Measurements from ENCODE around the gene HMOX1. TPM values are rescaled to one million over a fixed set of nuclear protein-coding genes. Genes with fewer than 3 reads are reported as not detected.
A peak's percentile ranks its signal among the peaks of the same experiment; 100 is the strongest.

Gene HMOX1
- total and polyA plus RNA-seq, 11 donors: 2.4 to 126 (median 4.8) TPM

DNA sequence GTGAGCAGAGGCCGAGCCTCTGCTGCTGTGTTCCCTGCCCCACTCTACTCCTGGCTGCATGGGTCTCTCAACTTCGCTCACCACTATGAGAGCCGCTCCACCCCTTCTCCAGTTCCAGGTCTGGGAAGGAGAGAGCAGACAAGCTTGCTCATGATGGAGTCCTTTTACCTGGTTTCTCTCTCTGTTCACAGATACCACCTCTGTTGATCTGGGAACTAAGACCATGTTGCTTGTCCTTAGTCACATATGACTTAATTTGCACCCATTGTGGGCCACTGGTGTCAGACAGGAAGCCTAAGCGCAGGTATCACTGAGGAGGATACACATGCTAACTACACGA lies 45.9 kb downstream of the HMOX1 start:
- ATAC-seq: no peak

GRCh38 chr22:35430897-35431322 lies 50.0 kb downstream of the HMOX1 start:
- Histone ChIP-seq H3K4me1 (peaks cover 0 to 13% (median 7%) of the 10 kb centered on the region in 12 donors), H3K36me3 (peaks cover 0 to 9% (median 0%) of the 10 kb centered on the region in 9 donors), H3K27me3 (no peaks in the 10 kb centered on the region), H3K4me3 (no peak overlapping the region), H3K27ac (peak overlapping the region in 6 of 12 donors; percentile 5 to 67 (median 48)), H3K9me3 (peaks cover 0 to 17% (median 11%) of the 10 kb centered on the region in 12 donors)
- 8 to 24% (median 10%) methylated on average over 9 to 14 of the region's 14 CpGs for WGBS, 4 donors
- TF ChIP-seq POLR2A (IDR thresholded peaks at IDR 0.05) (no peak), CTCF (IDR thresholded peaks at IDR 0.05) (peak; percentile 94 to 98 (median 96))
- intact Hi-C loops (cut with DNase I): loop anchor here in 9 of 10 donors (1.0 to 10.0 kb wide), 12 partner anchors 79 to 694 kb away; no protein-coding TSS in a partner anchor
- DNase-seq (peak; percentile 87 to 93 (median 91)), ATAC-seq (peak; percentile 95 to 98 (median 98))

More for the DNA sequence above, 45.9 kb downstream of the HMOX1 start:
- H3K9me3 ChIP-seq: no peaks in the 10 kb centered on the region
- H3K27me3 ChIP-seq: no peaks in the 10 kb centered on the region
- H3K4me3 ChIP-seq: no peak overlapping the region
- peaks cover 0 to 40% (median 24%) of the 10 kb centered on the region in 9 donors for H3K36me3 ChIP-seq
- TF ChIP-seq POLR2A (IDR thresholded peaks at IDR 0.05) (no peak), CTCF (IDR thresholded peaks at IDR 0.05) (no peak)
- DNase-seq: no peak
- peaks cover 0 to 12% (median 7%) of the 10 kb centered on the region in 12 donors for H3K4me1 ChIP-seq
- H3K27ac ChIP-seq: no peak overlapping the region
- 88 to 97% (median 92%) methylated on average over 5 of the region's 5 CpGs for WGBS, 4 donors
- intact Hi-C loops (cut with DNase I): loop anchor here in 1 of 10 donors (10.0 kb wide), 1 partner anchor 488 kb away; no protein-coding TSS in a partner anchor

DNA sequence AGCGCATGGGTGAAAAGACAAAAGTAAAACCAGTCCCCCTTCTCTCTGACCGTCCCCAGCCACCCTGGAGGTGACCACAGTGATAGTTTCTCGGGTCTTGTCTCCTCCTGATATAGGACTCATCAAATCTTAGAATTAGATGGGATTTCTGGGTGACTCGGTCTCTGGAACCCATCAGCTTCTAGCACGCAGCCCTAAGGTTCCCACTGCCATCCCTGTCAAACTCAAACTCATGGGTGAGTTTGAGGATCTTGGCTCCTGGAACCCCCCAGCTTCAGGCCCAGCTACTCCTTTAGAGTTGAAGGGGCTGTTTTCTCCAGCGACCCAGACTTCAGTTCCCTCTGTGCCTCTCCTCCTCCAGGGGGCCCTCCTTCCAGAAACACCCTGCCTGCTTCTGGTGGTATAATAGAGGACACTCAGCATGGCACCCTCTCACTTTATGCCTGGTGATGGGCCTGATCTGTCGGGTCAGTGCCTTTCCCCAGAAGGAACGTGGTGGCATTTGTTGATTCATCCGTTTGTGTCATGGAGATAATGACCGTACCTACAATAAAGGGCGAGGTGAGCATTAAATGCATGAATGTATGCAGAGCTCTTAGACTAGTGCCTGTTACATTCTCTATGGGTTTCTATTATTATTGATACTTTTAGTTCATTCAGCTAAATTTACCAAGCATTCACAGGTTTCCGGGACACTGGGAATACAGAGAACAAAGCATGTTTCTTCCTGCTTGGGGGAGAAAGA lies 50.8 kb downstream of the HMOX1 start:
- ATAC-seq (no peak), DNase-seq (no peak)
- Histone ChIP-seq H3K9me3 (peaks cover 0 to 17% (median 11%) of the 10 kb centered on the region in 12 donors), H3K4me3 (no peak overlapping the region), H3K36me3 (peaks cover 0 to 9% (median 0%) of the 10 kb centered on the region in 9 donors), H3K27ac (peak overlapping the region in 6 of 12 donors; percentile 5 to 67 (median 48)), H3K27me3 (no peaks in the 10 kb centered on the region), H3K4me1 (peaks cover 0 to 13% (median 7%) of the 10 kb centered on the region in 12 donors)
- intact Hi-C loops (cut with DNase I): loop anchor here (1.0 to 10.0 kb wide), 11 partner anchors 79 to 693 kb away; no protein-coding TSS in a partner anchor
- TF ChIP-seq POLR2A (IDR thresholded peaks at IDR 0.05): no peak
- TF ChIP-seq CTCF (IDR thresholded peaks at IDR 0.05): no peak
- 87 to 94% (median 92%) methylated on average over 12 of the region's 12 CpGs for WGBS, 4 donors

- WGBS, 4 donors: 96 to 97% (median 96%) methylated on average over 13 of the region's 13 CpGs
- no peak for TF ChIP-seq CTCF (IDR thresholded peaks at IDR 0.05)
- no peak for TF ChIP-seq POLR2A (IDR thresholded peaks at IDR 0.05)
- peak overlapping the region in 1 of 12 donors; percentile 67 for H3K27ac ChIP-seq
- intact Hi-C loops (cut with DNase I): loop anchor here in 8 of 10 donors (2.0 to 10.0 kb wide), 8 partner anchors 80 to 692 kb away; no protein-coding TSS in a partner anchor
- DNase-seq (no peak), ATAC-seq (no peak)
- H3K36me3 ChIP-seq: peaks cover 0 to 9% (median 0%) of the 10 kb centered on the region in 9 donors
- peaks cover 0 to 13% (median 7%) of the 10 kb centered on the region in 12 donors for H3K4me1 ChIP-seq
- H3K27me3 ChIP-seq: no peaks in the 10 kb centered on the region
- H3K4me3 ChIP-seq: no peak overlapping the region
- peaks cover 0 to 17% (median 11%) of the 10 kb centered on the region in 12 donors for H3K9me3 ChIP-seq
These were observed 51.5 kb downstream of the HMOX1 start for GRCh38 chr22:35432228-35432905.

Data from heart left ventricle (tissue), 16 donors.